CD14-positive monocyte (primary cell): ENCODE measurements around the gene NPSR1. TPM values are rescaled to one million over a fixed set of nuclear protein-coding genes. Genes with fewer than 3 reads are reported as not detected.

ENCODE experiments used
- DNase-seq, 3 donors: peaks; one replicate each; pipeline ENCODE4 v3.0.0-alpha.2; 2011 to 2022
- H2AFZ ChIP-seq: 2 replicates; pipeline ENCODE4 v1.6.0; 2012; ENCODE audit warnings: mild to moderate bottlenecking, low read depth, low read length, inconsistent platforms; ENCODE audit not compliant: insufficient read depth, poor library complexity, severe bottlenecking
- H3K27ac ChIP-seq, 2 donors: 1 replicate in 1 of 2; 2 replicates in 1 of 2; pipeline ENCODE4 v1.5.1; 2012 to 2013; ENCODE audit warnings: low read length in 2 of 2, control low read depth in 1 of 2, inconsistent platforms in 1 of 2, low read depth in 1 of 2, mild to moderate bottlenecking in 1 of 2
- H3K27me3 ChIP-seq, 2 donors: one replicate each; pipeline versions ENCODE4 v1.6.0 to v1.6.1; 2011 to 2013; ENCODE audit warnings: low read length in 2 of 2; ENCODE audit not compliant: control insufficient read depth in 2 of 2, insufficient read depth in 2 of 2
- H3K36me3 ChIP-seq, 2 donors: replicated peaks in 1 of 2; 1 replicate in 1 of 2; 2 replicates in 1 of 2; pipeline versions ENCODE4 v1.5.1 to v1.6.1; 2012 to 2013; ENCODE audit warnings: low read length in 2 of 2, control low read depth in 1 of 2, inconsistent platforms in 1 of 2, mild to moderate bottlenecking in 1 of 2; ENCODE audit not compliant: insufficient read depth in 2 of 2, control insufficient read depth in 1 of 2
- H3K4me1 ChIP-seq, 2 donors: 1 replicate in 1 of 2; 2 replicates in 1 of 2; pipeline versions ENCODE4 v1.5.1 to v1.6.1; 2012 to 2013; ENCODE audit warnings: low read length in 2 of 2, control low read depth in 1 of 2, inconsistent platforms in 1 of 2, mild to moderate bottlenecking in 1 of 2, moderate library complexity in 1 of 2; ENCODE audit not compliant: insufficient read depth in 2 of 2, control insufficient read depth in 1 of 2
- H3K4me2 ChIP-seq: replicated peaks from 2 replicates; pipeline ENCODE3; 2012; ENCODE audit warnings: low read length, moderate library complexity, mild to moderate bottlenecking; ENCODE audit not compliant: poor library complexity, severe bottlenecking; ENCODE audit errors: extremely low read depth
- H3K4me3 ChIP-seq, 3 experiments: fragments of 200-600 bp in 1 of 3; sonication (generic) in 1 of 3; replicated peaks in 1 of 3; 1 replicate in 2 of 3; 2 replicates in 1 of 3; pipeline ENCODE4 v1.5.1; 2011 to 2013; ENCODE audit warnings: low read length in 3 of 3, mild to moderate bottlenecking in 3 of 3, control low read depth in 2 of 3, low read depth in 2 of 3, inconsistent platforms in 1 of 3, moderate library complexity in 1 of 3
- H3K79me2 ChIP-seq: 2 replicates; pipeline ENCODE4 v1.6.0; 2012; ENCODE audit warnings: mild to moderate bottlenecking, control low read depth, inconsistent platforms, low read length, moderate library complexity; ENCODE audit not compliant: insufficient read depth
- H3K9ac ChIP-seq: 2 replicates; pipeline ENCODE4 v1.6.0; 2017; ENCODE audit warnings: low read length, mild to moderate bottlenecking; ENCODE audit not compliant: insufficient read depth, poor library complexity, severe bottlenecking
- H3K9me3 ChIP-seq, 2 donors: replicated peaks in 1 of 2; 1 replicate in 1 of 2; 2 replicates in 1 of 2; pipeline versions ENCODE4 v1.5.1 to v1.6.1; 2012 to 2013; ENCODE audit warnings: low read length in 2 of 2, control low read depth in 1 of 2; ENCODE audit not compliant: control insufficient read depth in 1 of 2, insufficient read depth in 1 of 2
- H4K20me1 ChIP-seq: 2 replicates; pipeline ENCODE4 v1.6.0; 2012; ENCODE audit warnings: mild to moderate bottlenecking, low read length, control low read depth, moderate library complexity; ENCODE audit not compliant: insufficient read depth
- H3K27ac Mint-ChIP-seq, 7 donors: one replicate each; pipeline ENCODE4 v1.8.0; 2020; ENCODE audit warnings: mild to moderate bottlenecking in 7 of 7, mixed read lengths in 7 of 7, moderate library complexity in 6 of 7, inconsistent platforms in 2 of 7
- H3K27me3 Mint-ChIP-seq, 3 donors: one replicate each; pipeline ENCODE4 v1.8.0; 2021 to 2022; ENCODE audit warnings: low read depth in 3 of 3, mild to moderate bottlenecking in 3 of 3, mixed read lengths in 3 of 3, moderate library complexity in 3 of 3, inconsistent platforms in 1 of 3
- H3K36me3 Mint-ChIP-seq, 2 donors: one replicate each; pipeline ENCODE4 v1.8.0; 2020; ENCODE audit warnings: mixed read lengths in 2 of 2, inconsistent platforms in 1 of 2, mild to moderate bottlenecking in 1 of 2
- H3K4me1 Mint-ChIP-seq: one replicate; pipeline ENCODE4 v1.8.0; 2020; ENCODE audit warnings: mild to moderate bottlenecking, mixed read lengths
- H3K4me3 Mint-ChIP-seq, 2 donors: one replicate each; pipeline ENCODE4 v1.8.0; 2020; ENCODE audit warnings: mild to moderate bottlenecking in 2 of 2, mixed read lengths in 2 of 2, moderate library complexity in 1 of 2
- H3K9me3 Mint-ChIP-seq, 7 donors: one replicate each; pipeline ENCODE4 v1.8.0; 2020 to 2022; ENCODE audit warnings: mixed read lengths in 7 of 7, mild to moderate bottlenecking in 6 of 7, moderate library complexity in 6 of 7, inconsistent platforms in 2 of 7
- WGBS: methylation state at CpG from one replicate; pipeline ENCODE4 v1.1.5; 2013; ENCODE audit warnings: missing lambda C conversion rate; ENCODE audit not compliant: insufficient coverage; 5-methylcytosine and 5-hydroxymethylcytosine counted together
- intact Hi-C, 2 donors: fragments of 100-400 bp; cut with micrococcal nuclease; formaldehyde crosslinking; loops; one replicate each; pipeline versions ENCODE4 v1.15.0 to v1.15.1; 2023
- polyA plus RNA-seq, 3 donors: library from polyadenylated mRNA; depleted of rRNA in 1 of 3; unstranded in 2 of 3; stranded (reverse) in 1 of 3; fragments of 300-500 nt in 2 of 3; fragments of >200 nt in 1 of 3; fragmentation: Illumina TruSeq in 2 of 3; gene quantifications; 1 replicate in 2 of 3; 2 replicates in 1 of 3; pipeline ENCODE4 v1.2.3, GENCODE V29; 2012 to 2021
- TF ChIP-seq, protein P1 (sequence below): fragments of 200-600 bp; IDR thresholded peaks from one replicate; pipeline ENCODE4 v1.8.0; 2022; ENCODE audit warnings: antibody characterized with exemption, mild to moderate bottlenecking

Gene NPSR1
- polyA plus RNA-seq, 3 donors: not detected

DNA sequence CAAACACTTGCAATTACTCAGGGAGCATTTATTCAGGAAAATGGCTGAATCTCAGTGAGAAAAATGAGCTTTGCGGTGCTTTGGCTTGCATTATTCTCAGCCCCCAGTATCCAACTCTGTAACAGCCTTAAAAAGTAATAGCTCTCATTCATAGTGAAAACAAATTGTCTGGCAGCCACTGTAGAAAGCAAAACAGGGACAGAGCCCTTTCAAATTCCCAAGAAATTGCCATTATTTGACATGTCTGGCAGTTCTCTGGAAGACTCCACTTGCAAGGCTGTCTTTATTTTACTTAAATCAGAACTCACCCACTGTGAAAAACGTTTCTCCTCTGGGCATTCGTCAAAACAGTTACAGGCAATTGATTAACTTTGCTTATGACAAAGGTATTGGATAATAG is 122.5 kb downstream of the NPSR1 start:
- H3K4me1 ChIP-seq: no peaks in the 10 kb centered on the region
- H3K27ac ChIP-seq: no peak overlapping the region

DNA sequence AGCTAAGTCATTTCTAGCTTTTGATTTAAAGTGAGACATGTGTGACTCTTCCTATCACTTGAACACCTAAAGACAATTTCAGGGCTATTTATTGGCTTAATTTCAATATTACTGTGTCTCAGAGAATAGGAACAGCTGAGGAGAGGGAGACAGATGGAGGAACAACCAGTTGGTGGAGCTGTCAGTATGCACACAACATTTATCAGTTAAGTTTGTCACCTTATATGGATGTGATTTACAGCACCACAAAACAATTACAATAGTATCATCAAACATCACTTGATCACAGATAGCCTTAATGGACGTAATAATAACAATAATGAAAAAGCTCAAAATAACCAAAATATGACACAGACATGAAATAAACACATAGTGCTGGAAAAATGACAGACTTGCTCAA is 129.6 kb downstream of the NPSR1 start:
- Mint-ChIP-seq H3K27ac (no peak overlapping the region), H3K4me3 (no peak overlapping the region), H3K27me3 (peaks cover 0 to 2% (median 0%) of the 10 kb centered on the region in 3 donors), H3K9me3 (peaks cover 4 to 13% (median 6%) of the 10 kb centered on the region in 7 donors), H3K4me1 (no peaks in the 10 kb centered on the region), H3K36me3 (no peaks in the 10 kb centered on the region)
- Histone ChIP-seq H2AFZ (no peak overlapping the region), H3K9me3 (no peaks in the 10 kb centered on the region), H3K27me3 (no peaks in the 10 kb centered on the region), H3K4me1 (no peaks in the 10 kb centered on the region), H3K9ac (no peak overlapping the region), H3K27ac (no peak overlapping the region), H3K79me2 (no peaks in the 10 kb centered on the region), H3K4me3 (no peak overlapping the region), H3K4me2 (no peak overlapping the region), H3K36me3 (no peaks in the 10 kb centered on the region), H4K20me1 (no peaks in the 10 kb centered on the region)
- no peak for DNase-seq
- WGBS: no CpG with 5 or more reads among the region's 1 CpG
- intact Hi-C loops: no loop called here
- TF ChIP-seq, protein P1, sequence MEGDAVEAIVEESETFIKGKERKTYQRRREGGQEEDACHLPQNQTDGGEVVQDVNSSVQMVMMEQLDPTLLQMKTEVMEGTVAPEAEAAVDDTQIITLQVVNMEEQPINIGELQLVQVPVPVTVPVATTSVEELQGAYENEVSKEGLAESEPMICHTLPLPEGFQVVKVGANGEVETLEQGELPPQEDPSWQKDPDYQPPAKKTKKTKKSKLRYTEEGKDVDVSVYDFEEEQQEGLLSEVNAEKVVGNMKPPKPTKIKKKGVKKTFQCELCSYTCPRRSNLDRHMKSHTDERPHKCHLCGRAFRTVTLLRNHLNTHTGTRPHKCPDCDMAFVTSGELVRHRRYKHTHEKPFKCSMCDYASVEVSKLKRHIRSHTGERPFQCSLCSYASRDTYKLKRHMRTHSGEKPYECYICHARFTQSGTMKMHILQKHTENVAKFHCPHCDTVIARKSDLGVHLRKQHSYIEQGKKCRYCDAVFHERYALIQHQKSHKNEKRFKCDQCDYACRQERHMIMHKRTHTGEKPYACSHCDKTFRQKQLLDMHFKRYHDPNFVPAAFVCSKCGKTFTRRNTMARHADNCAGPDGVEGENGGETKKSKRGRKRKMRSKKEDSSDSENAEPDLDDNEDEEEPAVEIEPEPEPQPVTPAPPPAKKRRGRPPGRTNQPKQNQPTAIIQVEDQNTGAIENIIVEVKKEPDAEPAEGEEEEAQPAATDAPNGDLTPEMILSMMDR: no peak

More for the DNA sequence above, 122.5 kb downstream of the NPSR1 start:
- Histone ChIP-seq H3K9me3 (peaks cover 19 to 29% of the 10 kb centered on the region in 2 donors), H4K20me1 (no peaks in the 10 kb centered on the region), H3K9ac (no peak overlapping the region), H3K36me3 (no peaks in the 10 kb centered on the region), H3K27me3 (no peaks in the 10 kb centered on the region), H3K4me3 (no peak overlapping the region), H3K79me2 (no peaks in the 10 kb centered on the region), H3K4me2 (no peak overlapping the region), H2AFZ (no peak overlapping the region)
- TF ChIP-seq, protein P1: no peak
- Mint-ChIP-seq H3K36me3 (no peaks in the 10 kb centered on the region), H3K4me3 (no peak overlapping the region), H3K4me1 (no peaks in the 10 kb centered on the region), H3K9me3 (peaks cover 7 to 28% (median 17%) of the 10 kb centered on the region in 7 donors), H3K27me3 (peaks cover 0 to 2% (median 0%) of the 10 kb centered on the region in 3 donors), H3K27ac (no peak overlapping the region)
- DNase-seq: no peak
- WGBS: 100% methylated on average over 1 of the region's 3 CpGs
- intact Hi-C loops: no loop called here
